Mesodermal cell (in vitro differentiated cells): ENCODE measurements around the gene TRPC4.

Experiments used
- H3K27ac ChIP-seq: 2 replicates; pipeline ENCODE4 v1.7.0; 2013; ENCODE audit warnings: mild to moderate bottlenecking, low read depth, low read length, moderate library complexity; ENCODE audit not compliant: severe bottlenecking
- H3K36me3 ChIP-seq: 2 replicates; pipeline ENCODE4 v1.7.1; 2013; ENCODE audit warnings: mild to moderate bottlenecking, low read length, moderate library complexity; ENCODE audit not compliant: control insufficient read depth, insufficient read depth
- H3K4me1 ChIP-seq: one replicate; pipeline ENCODE4 v1.7.1; 2013; ENCODE audit warnings: mild to moderate bottlenecking, low read length; ENCODE audit not compliant: insufficient read depth, control insufficient read depth, poor library complexity, severe bottlenecking
- H3K4me3 ChIP-seq: 2 replicates; pipeline ENCODE4 v1.7.0; 2013; ENCODE audit warnings: low read length, control low read depth, mild to moderate bottlenecking; ENCODE audit not compliant: insufficient read depth, poor library complexity, severe bottlenecking; ENCODE audit errors: extremely low read depth
- H3K9me3 ChIP-seq: 2 replicates; pipeline ENCODE4 v1.7.1; 2013; ENCODE audit warnings: mild to moderate bottlenecking, low read length, moderate library complexity; ENCODE audit not compliant: control insufficient read depth
- WGBS, 2 experiments: methylation state at CpG; one replicate each; pipeline ENCODE4 v1.1.5; 2013; ENCODE audit warnings: missing lambda C conversion rate in 2 of 2; ENCODE audit not compliant: insufficient coverage in 2 of 2; 5-methylcytosine and 5-hydroxymethylcytosine counted together

Gene TRPC4

DNA sequence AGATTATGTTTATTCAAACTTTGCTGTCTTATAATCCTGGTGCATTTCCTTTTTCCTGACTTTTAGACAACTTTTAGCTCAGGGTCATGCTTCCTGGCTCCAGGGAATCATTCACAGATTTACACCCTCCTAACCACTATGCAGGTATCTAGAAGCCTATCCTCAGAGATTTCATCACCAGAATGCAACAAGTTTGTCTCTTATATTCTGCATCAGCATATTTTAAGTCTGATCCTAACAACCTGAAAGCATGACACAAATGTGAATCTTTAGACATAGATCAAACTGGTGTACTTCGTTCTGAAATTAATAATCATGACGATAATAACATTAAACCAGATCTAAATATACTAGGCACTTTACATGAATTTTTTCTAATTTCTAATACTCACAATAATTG lies 100.0 kb downstream of the TRPC4 start:
- H3K4me1 ChIP-seq, result no peaks in the 10 kb centered on the region
- no peaks in the 10 kb centered on the region for H3K36me3 ChIP-seq
- WGBS, 2 experiments, result 93% methylated on average over 2 of the region's 2 CpGs; no CpG with 5 or more reads in 1 of the 2 experiments
- H3K9me3 ChIP-seq, result no peaks in the 10 kb centered on the region
- H3K4me3 ChIP-seq, result no peak overlapping the region
- no peak overlapping the region for H3K27ac ChIP-seq

DNA sequence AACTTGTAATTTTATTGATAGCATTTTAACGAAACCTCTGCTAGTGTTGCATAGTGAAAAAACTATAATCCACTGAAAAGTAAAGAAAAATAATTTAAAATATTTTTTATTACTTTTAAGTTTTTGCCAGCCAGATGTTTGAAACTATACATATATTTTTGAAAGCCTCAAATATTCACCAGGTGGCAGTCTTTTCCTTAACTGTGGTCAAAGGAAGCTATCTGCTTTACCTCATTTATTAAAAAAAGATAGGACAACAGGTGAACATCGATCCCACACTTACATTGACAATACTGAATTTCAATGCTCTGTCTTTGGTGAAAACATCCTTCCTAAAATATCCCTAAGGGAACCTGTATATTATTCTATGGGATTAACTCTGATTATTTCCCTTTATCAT lies 100.5 kb downstream of the TRPC4 start:
- Histone ChIP-seq H3K4me3 (no peak overlapping the region), H3K4me1 (no peaks in the 10 kb centered on the region), H3K27ac (no peak overlapping the region), H3K36me3 (no peaks in the 10 kb centered on the region), H3K9me3 (no peaks in the 10 kb centered on the region)
- WGBS, 2 experiments, result 83% methylated on average over 1 of the region's 2 CpGs; no CpG with 5 or more reads in 1 of the 2 experiments

DNA sequence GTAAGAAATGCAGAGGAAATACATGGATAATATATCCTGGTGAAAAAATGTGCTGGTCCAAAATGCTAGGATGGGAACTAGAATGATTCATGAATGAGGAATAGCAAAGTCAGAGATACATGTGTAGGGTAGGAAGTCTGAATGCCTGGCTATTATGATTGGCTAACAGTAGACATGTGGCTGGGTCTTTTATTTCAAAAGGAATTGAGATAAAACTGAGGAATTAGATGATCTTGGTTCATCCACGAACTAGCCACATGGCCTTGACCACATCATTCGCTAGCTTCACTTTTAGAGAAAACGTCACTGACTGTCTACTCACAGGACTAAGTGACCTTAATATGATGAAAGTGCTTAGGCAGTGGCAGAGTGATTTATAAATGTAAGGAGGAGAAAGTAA lies 103.1 kb downstream of the TRPC4 start:
- no peak overlapping the region for H3K27ac ChIP-seq

DNA sequence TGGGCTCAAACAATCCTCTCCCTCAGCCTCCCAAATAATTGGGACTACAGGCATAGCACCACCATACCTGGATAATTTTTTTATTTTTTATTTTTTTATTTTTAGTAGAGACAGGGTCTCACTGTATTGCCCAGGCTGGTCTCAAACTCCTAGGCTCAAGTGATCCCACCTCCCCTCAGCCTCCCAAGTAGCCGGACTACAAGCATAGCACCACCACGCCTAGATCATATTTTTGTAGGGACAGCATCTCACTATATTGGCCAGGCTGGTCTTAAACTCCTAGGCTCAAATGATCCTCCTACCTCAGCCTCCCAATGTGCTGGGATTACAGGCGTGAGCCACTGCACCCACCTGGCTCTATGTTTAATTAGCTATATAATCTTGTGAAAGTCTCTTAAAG lies 114.2 kb downstream of the TRPC4 start:
- H3K36me3 ChIP-seq, result no peaks in the 10 kb centered on the region
- H3K27ac ChIP-seq, result no peak overlapping the region
- no peaks in the 10 kb centered on the region for H3K9me3 ChIP-seq
- H3K4me3 ChIP-seq, result no peak overlapping the region
- H3K4me1 ChIP-seq, result no peaks in the 10 kb centered on the region
- WGBS, 2 experiments, result 94% methylated on average over 2 of the region's 3 CpGs; no CpG with 5 or more reads in 1 of the 2 experiments

More for the DNA sequence above, 103.1 kb downstream of the TRPC4 start:
- Histone ChIP-seq H3K36me3 (no peaks in the 10 kb centered on the region), H3K4me1 (no peaks in the 10 kb centered on the region), H3K4me3 (no peak overlapping the region), H3K9me3 (no peaks in the 10 kb centered on the region)
- 75 to 100% methylated on average over 1 of the region's 3 CpGs for WGBS, 2 experiments

DNA sequence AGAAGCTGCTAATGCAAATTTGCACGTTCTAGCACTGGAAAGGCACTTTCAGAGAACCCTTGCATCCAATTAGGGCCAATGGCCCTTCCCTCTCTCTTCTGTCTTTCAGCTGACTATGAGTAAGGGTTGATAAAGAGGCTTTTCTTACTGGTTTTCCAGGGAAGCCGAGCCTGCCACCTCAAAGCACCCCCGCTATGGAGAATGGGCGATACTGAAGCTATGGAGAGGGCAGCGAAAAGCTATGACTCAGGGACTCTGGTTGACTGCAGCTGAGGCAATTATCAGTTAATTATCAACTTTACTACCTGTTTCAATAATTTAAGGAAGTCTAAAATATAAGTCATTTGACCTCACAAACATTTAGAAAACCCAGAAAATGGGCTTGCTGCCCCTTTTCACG lies 115.8 kb downstream of the TRPC4 start:
- no peaks in the 10 kb centered on the region for H3K4me1 ChIP-seq
- H3K36me3 ChIP-seq, result no peaks in the 10 kb centered on the region
- H3K9me3 ChIP-seq, result no peaks in the 10 kb centered on the region
- 88 to 100% methylated on average over 1 to 4 of the region's 6 CpGs for WGBS, 2 experiments
- no peak overlapping the region for H3K4me3 ChIP-seq
- no peak overlapping the region for H3K27ac ChIP-seq

DNA sequence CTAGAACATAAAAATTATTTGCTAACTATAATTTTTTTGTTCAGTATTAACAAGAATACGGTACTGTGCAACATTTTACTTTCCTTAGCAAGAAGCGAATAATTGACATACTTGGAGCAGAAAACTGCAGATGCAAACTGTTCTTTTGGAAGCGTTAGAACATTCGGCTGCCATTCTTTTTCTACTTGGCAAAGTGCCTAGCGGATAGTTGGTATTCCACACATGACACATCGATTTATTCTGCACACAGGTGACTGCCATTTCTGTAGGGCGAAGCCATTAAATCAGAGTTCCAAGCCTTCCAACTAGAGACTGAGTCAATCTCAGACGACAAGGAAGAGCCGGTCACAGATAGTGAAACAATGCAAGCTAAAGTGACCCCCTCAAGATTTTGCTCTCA lies 117.4 kb downstream of the TRPC4 start:
- no peak overlapping the region for H3K4me3 ChIP-seq
- WGBS, 2 experiments, result 86 to 87% methylated on average over 9 of the region's 9 CpGs

DNA sequence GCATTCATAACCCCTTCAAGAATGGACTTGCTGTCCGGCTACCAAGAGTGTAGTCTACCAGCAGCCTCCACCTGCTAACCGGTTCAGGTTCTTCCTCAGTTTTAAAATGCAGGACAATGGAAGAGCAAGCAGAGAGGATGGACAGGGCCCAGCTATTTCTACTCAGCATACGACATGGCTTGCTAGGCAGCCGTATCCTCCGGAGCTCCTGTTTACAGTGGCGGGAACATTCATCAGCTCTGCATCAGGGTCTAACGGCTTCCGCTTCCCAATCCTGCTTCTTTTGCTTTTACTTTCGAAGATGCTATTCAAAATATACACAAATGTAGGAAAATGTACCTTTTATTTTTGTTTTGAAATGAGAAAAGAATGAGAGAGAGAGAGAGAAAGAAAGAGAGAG lies 118.5 kb downstream of the TRPC4 start:
- Histone ChIP-seq H3K9me3 (no peaks in the 10 kb centered on the region), H3K36me3 (no peaks in the 10 kb centered on the region), H3K4me1 (no peaks in the 10 kb centered on the region), H3K4me3 (no peak overlapping the region), H3K27ac (no peak overlapping the region)
- 96 to 100% methylated on average over 4 to 6 of the region's 9 CpGs for WGBS, 2 experiments

More for the DNA sequence above, 117.4 kb downstream of the TRPC4 start:
- Histone ChIP-seq H3K36me3 (no peaks in the 10 kb centered on the region), H3K9me3 (no peaks in the 10 kb centered on the region), H3K4me1 (no peaks in the 10 kb centered on the region), H3K27ac (no peak overlapping the region)

DNA sequence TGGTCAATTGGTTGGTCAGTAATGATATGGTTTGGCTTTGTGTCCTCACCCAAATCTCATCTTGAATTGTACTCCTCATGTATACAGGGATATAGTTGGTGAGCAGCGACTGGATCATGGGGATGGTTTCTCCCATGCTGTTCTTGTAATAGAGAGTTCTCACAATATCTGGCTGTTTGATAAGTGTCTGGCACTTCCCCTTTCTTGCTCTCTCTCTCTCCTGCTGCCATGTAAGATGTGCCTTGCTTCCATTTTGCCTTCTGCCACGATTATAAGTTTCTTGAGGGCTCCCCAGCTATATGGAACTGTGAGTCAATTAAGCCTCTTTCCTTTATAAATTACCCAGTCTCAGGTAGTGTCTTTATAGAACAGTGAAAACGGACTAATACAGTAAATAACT lies 120.7 kb downstream of the TRPC4 start:
- no peaks in the 10 kb centered on the region for H3K36me3 ChIP-seq
- H3K27ac ChIP-seq, result no peak overlapping the region
- WGBS, 2 experiments, result no CpG with 5 or more reads among the region's 3 CpGs
- no peaks in the 10 kb centered on the region for H3K9me3 ChIP-seq
- H3K4me3 ChIP-seq, result no peak overlapping the region
- no peaks in the 10 kb centered on the region for H3K4me1 ChIP-seq

DNA sequence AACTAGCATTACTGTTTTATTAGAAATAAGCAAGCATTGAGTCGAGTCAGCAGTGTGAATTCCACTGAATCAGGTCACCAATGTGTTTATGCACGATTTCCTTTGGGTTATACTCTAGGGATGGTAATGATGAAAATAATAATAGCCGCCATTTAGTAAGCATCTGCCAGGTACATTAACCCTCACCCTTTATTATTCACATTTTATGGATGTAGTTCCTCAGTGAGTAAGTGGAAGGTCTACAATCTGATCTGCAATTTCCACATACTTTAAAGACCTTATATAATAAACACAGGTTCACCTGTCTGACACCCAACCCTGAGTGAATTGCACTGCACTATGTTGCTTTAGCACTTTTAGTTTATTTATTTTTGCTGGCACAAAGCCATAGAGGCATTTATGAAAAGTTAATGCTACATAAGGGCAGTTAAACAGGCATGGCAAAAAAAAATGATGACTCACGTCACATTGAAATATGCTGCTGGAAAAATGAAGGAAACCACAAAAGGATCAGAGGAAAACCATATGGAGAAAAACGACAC lies 122.4 kb downstream of the TRPC4 start:
- H3K9me3 ChIP-seq, result no peaks in the 10 kb centered on the region
- no peak overlapping the region for H3K4me3 ChIP-seq
- WGBS, 2 experiments, result 94% methylated on average over 2 of the region's 5 CpGs; no CpG with 5 or more reads in 1 of the 2 experiments
- H3K4me1 ChIP-seq, result no peaks in the 10 kb centered on the region
- no peak overlapping the region for H3K27ac ChIP-seq
- no peaks in the 10 kb centered on the region for H3K36me3 ChIP-seq

DNA sequence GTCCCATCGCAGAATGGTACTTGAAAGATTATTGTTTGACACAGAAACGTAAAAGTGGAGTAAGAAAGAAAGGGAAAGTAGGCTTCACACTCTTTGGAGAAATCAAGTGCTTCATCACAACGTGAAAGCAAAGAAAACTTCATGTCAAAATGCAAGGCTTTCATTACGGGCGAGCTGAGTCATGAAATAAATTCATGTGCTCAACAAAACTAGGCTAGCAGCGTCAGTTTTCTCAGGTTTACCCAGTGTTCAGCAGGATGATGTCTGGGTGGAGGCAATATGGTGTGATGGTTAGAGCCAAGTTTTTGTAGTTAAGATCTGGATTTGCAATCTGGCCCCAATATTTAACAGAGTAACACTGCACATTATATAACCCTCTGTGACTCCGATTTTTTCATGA lies 128.0 kb downstream of the TRPC4 start:
- Histone ChIP-seq H3K9me3 (no peaks in the 10 kb centered on the region), H3K27ac (no peak overlapping the region), H3K36me3 (no peaks in the 10 kb centered on the region), H3K4me1 (no peaks in the 10 kb centered on the region), H3K4me3 (no peak overlapping the region)
- WGBS, 2 experiments, result 93 to 98% methylated on average over 5 of the region's 7 CpGs

DNA sequence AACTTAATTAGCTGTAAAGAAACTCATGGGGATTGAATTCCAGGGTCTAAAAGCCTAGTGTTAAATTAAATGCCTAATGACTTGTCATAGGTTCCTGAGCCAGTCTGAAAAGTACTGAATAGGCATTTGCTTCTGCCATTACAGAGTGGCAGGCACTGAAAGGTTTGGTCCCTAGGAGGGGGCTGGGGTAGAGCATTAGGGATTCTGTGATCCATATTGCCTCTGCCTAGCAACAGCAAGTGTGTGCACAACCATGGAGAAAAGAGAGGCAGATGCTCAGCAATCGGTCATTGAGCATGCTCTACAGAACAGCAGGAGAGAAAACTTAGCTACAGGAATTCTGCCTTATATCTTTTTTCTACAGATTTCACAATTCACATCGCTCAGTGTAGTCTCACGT lies 133.5 kb downstream of the TRPC4 start:
- 63 to 80% methylated on average over 1 of the region's 3 CpGs for WGBS, 2 experiments
- Histone ChIP-seq H3K27ac (no peak overlapping the region), H3K36me3 (no peaks in the 10 kb centered on the region), H3K4me3 (no peak overlapping the region), H3K4me1 (no peaks in the 10 kb centered on the region), H3K9me3 (no peaks in the 10 kb centered on the region)
